ENCODE results near the gene OR4A5.
"Not testable (repeated sequence)": the region's sequence is repeated elsewhere in the genome, so short reads cannot be mapped to it uniquely, and the experiment has no call there.

OR4A5 gene, protein sequence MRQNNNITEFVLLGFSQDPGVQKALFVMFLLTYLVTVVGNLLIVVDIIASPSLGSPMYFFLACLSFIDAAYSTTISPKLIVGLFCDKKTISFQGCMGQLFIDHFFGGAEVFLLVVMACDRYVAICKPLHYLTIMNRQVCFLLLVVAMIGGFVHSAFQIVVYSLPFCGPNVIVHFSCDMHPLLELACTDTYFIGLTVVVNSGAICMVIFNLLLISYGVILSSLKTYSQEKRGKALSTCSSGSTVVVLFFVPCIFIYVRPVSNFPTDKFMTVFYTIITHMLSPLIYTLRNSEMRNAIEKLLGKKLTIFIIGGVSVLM

DNA sequence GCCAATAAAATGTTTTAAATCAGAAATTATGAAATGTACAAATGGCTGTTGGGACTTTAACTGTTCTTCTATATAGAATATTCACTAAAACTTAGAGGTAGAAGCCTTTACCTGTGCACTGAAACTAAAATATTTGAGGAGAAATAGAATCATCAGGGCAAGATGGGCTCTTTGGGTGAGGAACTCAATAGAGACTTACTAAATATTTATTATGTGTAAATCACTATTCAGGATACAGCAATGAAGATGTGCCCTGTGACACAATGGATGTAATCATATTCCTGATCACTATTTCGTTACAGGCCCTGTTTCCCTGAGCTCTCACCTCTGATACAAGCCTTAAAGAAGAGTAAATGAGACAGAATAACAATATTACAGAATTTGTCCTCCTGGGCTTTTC is at the start of gene OR4A5:
TSS of gene OR4A5 (plus strand) at position 301 of the 400 bp plus-strand sequence. CDS start at position 354, 53 bp downstream.
- not testable (repeated sequence) for DNase-seq

DNA sequence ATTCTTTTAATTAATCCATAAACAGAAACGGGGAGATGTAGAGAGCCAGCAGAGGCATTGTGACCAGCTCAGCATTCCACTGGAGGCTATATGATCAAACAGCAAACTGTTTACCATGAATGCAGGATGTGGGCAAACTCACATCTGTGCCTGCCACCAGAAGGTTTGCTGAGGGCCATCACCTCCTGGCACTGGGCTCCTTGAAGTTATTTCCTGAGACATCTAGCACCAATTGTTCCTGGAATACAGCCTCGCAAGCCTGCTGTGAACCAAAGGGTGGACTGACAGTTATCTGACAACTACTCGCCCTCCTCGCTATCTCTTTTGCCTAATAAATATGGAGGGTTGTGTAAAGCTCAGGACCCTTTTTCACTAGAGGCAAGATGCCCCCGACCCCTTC is 13.5 kb downstream of the OR4A5 start:
- not testable (repeated sequence) for DNase-seq
